CD1c-positive myeloid dendritic cell (primary cell): ENCODE measurements around the gene KIF2C.
"Not testable (repeated sequence)": the region's sequence is repeated elsewhere in the genome, so short reads cannot be mapped to it uniquely, and the experiment has no call there.

Experiments
- DNase-seq: peaks from one replicate; pipeline ENCODE4 v3.0.0-alpha.2; 2016; ENCODE audit errors: extremely low spot score

The KIF2C gene

GRCh38 chr1:44810101-44810761, 70.6 kb downstream of the KIF2C start:
- DNase-seq = peak; percentile 91

- DNase-seq = not testable (repeated sequence)
Measured at GRCh38 chr1:44810762-44811105, 71.1 kb downstream of the KIF2C start.

GRCh38 chr1:44811234-44811633, 71.6 kb downstream of the KIF2C start:
- DNase-seq = peak; percentile 23

GRCh38 chr1:44812822-44813543, 73.3 kb downstream of the KIF2C start:
- no peak for DNase-seq

GRCh38 chr1:44815926-44816325, 76.3 kb downstream of the KIF2C start:
- DNase-seq = not testable (repeated sequence)

- no peak for DNase-seq
Measured at GRCh38 chr1:44817307-44817706, 77.7 kb downstream of the KIF2C start.
